Keratinocyte (primary cell): ENCODE measurements around the gene UBA7. TPM values are rescaled to one million over a fixed set of nuclear protein-coding genes. Genes with fewer than 3 reads are reported as not detected.

Source experiments
- DNase-seq: peaks from one replicate; pipeline ENCODE4 v3.0.0-alpha.2; 2011; ENCODE audit warnings: low read depth, missing footprints, low spot score
- FAIRE-seq: peaks from 2 replicates; lab custom pipeline; 2011; peaks lifted over from hg19 to GRCh38; lab: Jason Lieb, UNC
- H2AFZ ChIP-seq: 2 replicates; pipeline ENCODE4 v1.6.0; 2012; ENCODE audit warnings: low read length, control low read depth, inconsistent platforms; ENCODE audit not compliant: control insufficient read depth
- H3K27ac ChIP-seq: 2 replicates; pipeline ENCODE4 v1.5.1; 2011; ENCODE audit warnings: low read length; ENCODE audit not compliant: control insufficient read depth, insufficient read depth
- H3K27me3 ChIP-seq: 3 replicates; pipeline ENCODE4 v1.6.0; 2011; ENCODE audit warnings: low read length; ENCODE audit not compliant: control insufficient read depth, insufficient read depth; ENCODE audit errors: extremely low read depth
- H3K36me3 ChIP-seq, 2 experiments: 2 replicates in 1 of 2; 3 replicates in 1 of 2; pipeline ENCODE4 v1.5.1; 2011; ENCODE audit warnings: low read length in 2 of 2, mild to moderate bottlenecking in 1 of 2; ENCODE audit not compliant: control insufficient read depth in 2 of 2, insufficient read depth in 2 of 2; ENCODE audit errors: extremely low read depth in 1 of 2
- H3K4me1 ChIP-seq: 3 replicates; pipeline ENCODE4 v1.5.1; 2011; ENCODE audit warnings: low read length; ENCODE audit not compliant: control insufficient read depth, insufficient read depth; ENCODE audit errors: extremely low read depth
- H3K4me2 ChIP-seq: 3 replicates; pipeline ENCODE4 v1.6.0; 2011; ENCODE audit warnings: low read depth, low read length; ENCODE audit not compliant: control insufficient read depth, insufficient read depth; ENCODE audit errors: extremely low read depth
- H3K4me3 ChIP-seq, 3 experiments: fragments of 200-600 bp in 1 of 3; sonication (generic) in 1 of 3; 2 replicates in 2 of 3; 3 replicates in 1 of 3; pipeline ENCODE4 v1.5.1; 2011 to 2016; ENCODE audit warnings: low read length in 3 of 3, mild to moderate bottlenecking in 3 of 3, control low read depth in 2 of 3, inconsistent platforms in 1 of 3, low read depth in 1 of 3, mixed read lengths in 1 of 3, mixed run types in 1 of 3, moderate library complexity in 1 of 3; ENCODE audit not compliant: control insufficient read depth in 2 of 3, insufficient read depth in 2 of 3; ENCODE audit errors: extremely low read depth in 1 of 3
- H3K79me2 ChIP-seq: 2 replicates; pipeline ENCODE4 v1.6.0; 2012; ENCODE audit warnings: low read length; ENCODE audit not compliant: control insufficient read depth, insufficient read depth
- H3K9ac ChIP-seq: 3 replicates; pipeline ENCODE4 v1.6.0; 2011; ENCODE audit warnings: low read length; ENCODE audit not compliant: control insufficient read depth, insufficient read depth; ENCODE audit errors: extremely low read depth
- H3K9me1 ChIP-seq: 3 replicates; pipeline ENCODE4 v1.6.0; 2011; ENCODE audit warnings: low read length; ENCODE audit not compliant: control insufficient read depth, insufficient read depth; ENCODE audit errors: extremely low read depth
- H3K9me3 ChIP-seq: 2 replicates; pipeline ENCODE4 v1.5.1; 2012; ENCODE audit warnings: low read depth, low read length; ENCODE audit not compliant: control insufficient read depth
- H4K20me1 ChIP-seq: 3 replicates; pipeline ENCODE4 v1.6.0; 2011; ENCODE audit warnings: low read length; ENCODE audit not compliant: control insufficient read depth, insufficient read depth; ENCODE audit errors: extremely low read depth
- CTCF ChIP-seq, 3 experiments: IDR thresholded peaks in 1 of 3; conservative IDR thresholded peaks in 1 of 3; optimal IDR thresholded peaks in 1 of 3; 2 replicates in 2 of 3; 3 replicates in 1 of 3; pipeline versions ENCODE3 to v1.5.1; 2011; ENCODE audit warnings: low read length in 3 of 3, mild to moderate bottlenecking in 3 of 3, moderate library complexity in 2 of 3, control low read depth in 1 of 3, inconsistent platforms in 1 of 3; ENCODE audit not compliant: insufficient read depth in 2 of 3; ENCODE audit errors: extremely low read depth in 1 of 3
- EZH2 ChIP-seq: IDR thresholded peaks from one replicate; pipeline ENCODE4 v1.6.1; 2012; ENCODE audit warnings: inconsistent platforms, mild to moderate bottlenecking, low read length, moderate library complexity
- dilution Hi-C: fragments of 300-500 bp; cut with MboI; formaldehyde crosslinking; loops from one replicate; pipeline ENCODE4 v1.7.0; 2020; ENCODE audit warnings: low sequenced_read_pairs; ENCODE audit not compliant: extremely low pct_ligation_motif_present
- polyA plus RNA-seq, 5 experiments: library from polyadenylated mRNA; depleted of rRNA in 3 of 5; stranded (reverse) in 3 of 5; stranded (forward) in 1 of 5; unstranded in 1 of 5; fragments of >200 nt; gene quantifications; 1 replicate in 1 of 5; 2 replicates in 3 of 5; 3 replicates in 1 of 5; pipeline versions ENCODE4 v1.2.1 to v1.2.3, GENCODE V29; 2011 to 2012; ENCODE audit warnings: missing spikeins in 2 of 5, low read depth in 1 of 5, low replicate concordance in 1 of 5

UBA7 gene
- polyA plus RNA-seq, 1 donor (not counting 4 experiments of a cell fraction or from before 2014, with no cell fraction given): 5.4 TPM

GRCh38 chr3:49791571-49791970 lies 22.2 kb downstream of the UBA7 start:
- Histone ChIP-seq H3K36me3 (no peaks in the 10 kb centered on the region), H3K79me2 (no peaks in the 10 kb centered on the region), H3K4me3 (no peak overlapping the region), H3K27ac (no peak overlapping the region), H3K27me3 (peaks cover 5% of the 10 kb centered on the region), H3K4me2 (no peak overlapping the region), H3K9me3 (no peaks in the 10 kb centered on the region), H3K9ac (no peak overlapping the region), H3K4me1 (peaks cover 8% of the 10 kb centered on the region), H2AFZ (no peak overlapping the region), H3K9me1 (no peaks in the 10 kb centered on the region), H4K20me1 (no peaks in the 10 kb centered on the region)
- FAIRE-seq: no peak
- TF ChIP-seq EZH2 (no peak), CTCF (optimal IDR thresholded peaks at IDR 0.05 in 1 of 3, IDR thresholded peaks at IDR 0.05 in 1 of 3, conservative IDR thresholded peaks at IDR 0.05 in 1 of 3; ENCODE audit: extremely low read depth in 1 of 3, insufficient read depth in 2 of 3, low read length in 3 of 3) (no peak)
- dilution Hi-C loops: no loop called here
- no peak for DNase-seq

GRCh38 chr3:49790626-49791411 lies 22.9 kb downstream of the UBA7 start:
- peaks cover 5% of the 10 kb centered on the region for H3K79me2 ChIP-seq
- no peak overlapping the region for H3K27ac ChIP-seq
- TF ChIP-seq EZH2 (no peak), CTCF (optimal IDR thresholded peaks at IDR 0.05 in 1 of 3, IDR thresholded peaks at IDR 0.05 in 1 of 3, conservative IDR thresholded peaks at IDR 0.05 in 1 of 3; ENCODE audit: extremely low read depth in 1 of 3, insufficient read depth in 2 of 3, low read length in 3 of 3) (no peak)
- H3K4me1 ChIP-seq: peaks cover 9% of the 10 kb centered on the region
- H3K9ac ChIP-seq: no peak overlapping the region
- H4K20me1 ChIP-seq: no peaks in the 10 kb centered on the region
- FAIRE-seq (no peak), DNase-seq (no peak)
- peaks cover 5% of the 10 kb centered on the region for H3K27me3 ChIP-seq
- no peak overlapping the region for H2AFZ ChIP-seq
- dilution Hi-C loops: no loop called here
- no peaks in the 10 kb centered on the region for H3K36me3 ChIP-seq
- no peaks in the 10 kb centered on the region for H3K9me1 ChIP-seq
- H3K4me3 ChIP-seq: no peak overlapping the region
- H3K4me2 ChIP-seq: no peak overlapping the region
- H3K9me3 ChIP-seq: no peaks in the 10 kb centered on the region
